Lower leg skin (tissue), 3 donors: ENCODE results near the gene ADORA1.

ENCODE experiments used
- POLR2A ChIP-seq, 2 donors: fragments of 450-650 bp; IDR thresholded peaks; one replicate each; pipeline ENCODE4 v1.6.1; 2016 to 2017; ENCODE audit warnings: antibody characterized with exemption in 2 of 2, mild to moderate bottlenecking in 1 of 2, moderate library complexity in 1 of 2
- TF ChIP-seq, protein P1 (sequence below), 3 donors: fragments of 450-650 bp; IDR thresholded peaks; one replicate each; pipeline ENCODE4 v1.5.1; 2016; ENCODE audit warnings: antibody characterized with exemption in 3 of 3, mild to moderate bottlenecking in 3 of 3, moderate library complexity in 2 of 3

DNA sequence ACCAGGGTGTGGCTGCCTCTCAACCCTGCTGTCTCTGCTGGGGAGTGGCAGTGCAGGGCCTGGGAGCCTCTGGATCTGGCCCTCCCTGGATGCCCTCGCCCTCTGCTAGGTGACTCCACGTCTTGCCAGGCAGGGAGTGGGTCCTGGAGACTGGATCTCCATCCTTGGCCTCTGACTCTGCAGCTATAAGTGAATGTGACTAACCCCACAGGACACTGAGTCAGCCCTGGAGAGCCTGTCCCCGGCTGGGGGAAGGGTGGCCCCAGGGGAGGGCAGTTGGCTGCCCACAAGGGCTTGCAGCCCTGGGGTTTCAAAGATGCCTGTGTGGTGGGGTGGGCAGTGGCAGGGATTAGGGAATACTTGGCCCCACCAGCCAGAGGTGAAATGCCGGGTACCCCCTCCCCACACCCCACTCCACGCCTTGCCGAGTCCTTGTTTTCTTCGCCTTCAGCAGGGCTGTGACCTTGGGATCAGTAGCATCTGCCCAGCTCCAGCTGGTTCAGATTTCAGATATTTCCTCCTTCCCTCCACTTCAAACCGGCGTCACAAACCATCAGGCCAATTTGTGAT is 50.0 kb downstream of the ADORA1 start:
- TF ChIP-seq, protein P1, sequence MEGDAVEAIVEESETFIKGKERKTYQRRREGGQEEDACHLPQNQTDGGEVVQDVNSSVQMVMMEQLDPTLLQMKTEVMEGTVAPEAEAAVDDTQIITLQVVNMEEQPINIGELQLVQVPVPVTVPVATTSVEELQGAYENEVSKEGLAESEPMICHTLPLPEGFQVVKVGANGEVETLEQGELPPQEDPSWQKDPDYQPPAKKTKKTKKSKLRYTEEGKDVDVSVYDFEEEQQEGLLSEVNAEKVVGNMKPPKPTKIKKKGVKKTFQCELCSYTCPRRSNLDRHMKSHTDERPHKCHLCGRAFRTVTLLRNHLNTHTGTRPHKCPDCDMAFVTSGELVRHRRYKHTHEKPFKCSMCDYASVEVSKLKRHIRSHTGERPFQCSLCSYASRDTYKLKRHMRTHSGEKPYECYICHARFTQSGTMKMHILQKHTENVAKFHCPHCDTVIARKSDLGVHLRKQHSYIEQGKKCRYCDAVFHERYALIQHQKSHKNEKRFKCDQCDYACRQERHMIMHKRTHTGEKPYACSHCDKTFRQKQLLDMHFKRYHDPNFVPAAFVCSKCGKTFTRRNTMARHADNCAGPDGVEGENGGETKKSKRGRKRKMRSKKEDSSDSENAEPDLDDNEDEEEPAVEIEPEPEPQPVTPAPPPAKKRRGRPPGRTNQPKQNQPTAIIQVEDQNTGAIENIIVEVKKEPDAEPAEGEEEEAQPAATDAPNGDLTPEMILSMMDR (IDR thresholded peaks at IDR 0.05) = no peak
- no peak for TF ChIP-seq POLR2A (IDR thresholded peaks at IDR 0.05)
